HCEC 1CT (cell line): ENCODE results near the gene CCDC201.
"Not testable (repeated sequence)": the region's sequence is repeated elsewhere in the genome, so short reads cannot be mapped to it uniquely, and the experiment has no call there.

ENCODE experiments used
- DNase-seq: peaks from one replicate; pipeline ENCODE4 v3.0.0-alpha.2; 2017

CCDC201 gene

GRCh38 chr7:45813771-45814170 is 59.1 kb downstream of the CCDC201 start:
- not testable (repeated sequence) for DNase-seq

- DNase-seq, result no peak
These were observed 59.9 kb downstream of the CCDC201 start for GRCh38 chr7:45812946-45813345.

DNA sequence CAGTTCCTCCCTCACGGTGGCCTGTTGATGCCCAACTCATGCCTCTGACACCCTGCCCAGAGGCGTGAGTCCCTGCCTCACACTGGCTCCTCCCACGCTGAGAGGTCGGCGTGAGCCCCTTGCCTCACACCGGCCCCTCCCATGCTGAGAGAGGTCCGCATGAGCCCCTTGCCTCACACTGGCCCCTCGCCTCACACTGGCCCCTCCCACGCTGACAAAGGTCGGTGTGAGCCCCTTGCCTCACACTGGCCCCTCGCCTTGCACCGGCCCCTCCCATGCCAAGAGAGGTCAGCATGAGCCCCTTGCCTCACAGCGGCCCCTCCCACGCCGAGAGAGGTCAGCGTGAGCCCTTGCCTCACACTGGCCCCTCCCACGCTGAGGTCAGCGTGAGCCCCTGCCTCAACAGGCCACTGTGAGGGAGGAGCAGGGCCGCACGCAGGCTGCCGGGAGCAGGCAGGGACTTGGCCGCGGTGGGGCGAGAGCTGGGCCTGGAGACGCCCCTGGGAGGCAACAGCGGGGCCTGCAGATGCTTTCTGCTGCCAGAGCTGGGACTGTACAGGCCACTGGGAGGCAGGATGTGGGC is 61.1 kb downstream of the CCDC201 start:
- not testable (repeated sequence) for DNase-seq

- DNase-seq, result not testable (repeated sequence)
These were observed 62.4 kb downstream of the CCDC201 start for GRCh38 chr7:45810451-45811005.
